ENCODE data around the gene KIAA1671. TPM values are rescaled to one million over a fixed set of nuclear protein-coding genes. Genes with fewer than 3 reads are reported as not detected.

The KIAA1671 gene
- total and polyA plus RNA-seq, 2 of the 13 experiments (the other 11 are each of a cell fraction or from before 2014, with no cell fraction given): 13.5 to 13.6 TPM

DNA sequence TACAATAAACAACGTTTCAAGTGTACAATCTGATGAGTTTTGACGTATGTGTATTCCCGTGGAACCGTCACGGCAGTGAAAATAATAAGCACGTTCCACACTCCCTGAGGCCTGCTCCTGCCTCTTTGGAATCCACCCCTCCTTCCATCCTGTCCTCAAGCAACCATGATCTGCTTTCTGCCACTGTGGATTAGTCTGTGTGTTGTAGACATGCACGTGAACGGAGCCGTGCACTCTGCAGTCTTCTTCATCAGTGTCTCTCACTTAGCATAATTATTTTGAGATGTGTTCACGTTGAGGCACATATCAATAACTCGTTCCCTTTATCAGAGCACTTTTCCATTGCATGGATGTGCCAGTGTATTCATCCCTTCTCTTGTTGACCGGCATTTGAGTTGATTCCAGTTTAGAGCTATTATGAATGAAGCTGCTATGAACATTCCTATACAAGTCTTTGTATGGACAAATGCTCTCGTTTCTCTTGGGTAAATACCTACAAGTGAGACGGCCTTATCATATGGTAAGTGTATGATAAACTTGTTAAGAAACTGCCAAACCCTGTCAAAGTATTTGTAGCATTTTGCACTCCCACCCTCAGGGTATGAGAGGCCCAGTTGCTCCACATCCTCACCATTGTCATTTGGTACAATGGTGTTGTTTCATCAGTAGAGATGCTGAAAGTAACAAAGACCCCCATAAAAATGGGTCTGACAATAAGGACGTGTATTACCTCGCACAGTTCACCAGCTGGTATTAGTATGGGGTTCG lies 144.3 kb downstream of the KIAA1671 start:
- in situ Hi-C loops (cut with HindIII; ENCODE audit: extremely low pct_ligation_motif_present, low pct_unique_long_range_greater_than_20kb) (no loop called here), intact Hi-C loops (cut with micrococcal nuclease; ENCODE audit: unreplicated experiment) (no loop called here)
- H3K27me3 ChIP-seq (ENCODE audit: control insufficient read depth in 1 of 2, insufficient read depth in 2 of 2, low read length in 2 of 2): no peaks in the 10 kb centered on the region; a peak in 1 of 5 replicates
- peaks cover 9% of the 10 kb centered on the region; the same call in 1 of the 2 replicates for H3K4me1 ChIP-seq (ENCODE audit: insufficient read depth, low read length)
- BruUV-seq (replicated peaks): no TSS peak
- no peak overlapping the region for H3K4me2 ChIP-seq (ENCODE audit: low read depth, low read length)
- FAIRE-seq: no peak
- no peak for ATAC-seq
- no peak overlapping the region for H3K27ac ChIP-seq (ENCODE audit: extremely low read length, insufficient read depth, low read length)
- CTCF ChIA-PET (ENCODE audit: low intra/inter-chr PET ratio, low total read pairs): no interaction called here
- H3K9ac ChIP-seq (ENCODE audit: insufficient read depth, low read depth, low read length): no peak overlapping the region
- no peaks in the 10 kb centered on the region for H4K20me1 ChIP-seq (ENCODE audit: insufficient read depth, low read length)
- peaks cover 0 to 1% of the 10 kb centered on the region in 2 experiments; a peak in 1 of 5 replicates for H3K36me3 ChIP-seq (replicated peaks in 1 of 2; ENCODE audit: control insufficient read depth in 1 of 2, insufficient read depth in 2 of 2, low read length in 2 of 2)
- DNase-seq (ENCODE audit: low spot score): no peak
- H3K9me3 ChIP-seq (ENCODE audit: low read length): no peaks in the 10 kb centered on the region
- WGBS (ENCODE audit: low lambda C conversion rate): 88% methylated on average over 17 of the region's 17 CpGs
- no peaks in the 10 kb centered on the region for H3K79me2 ChIP-seq (ENCODE audit: insufficient read depth, low read length)
- H3K4me3 ChIP-seq (replicated peaks in 1 of 3; ENCODE audit: insufficient read depth in 1 of 3, low read depth in 2 of 3, low read length in 3 of 3): no peak overlapping the region
- no peak overlapping the region for H2AFZ ChIP-seq (ENCODE audit: low read length)
- POLR2A ChIA-PET: no interaction called here
- TF ChIP-seq ZC3H13 (CRISPR knock-in tag; IDR thresholded peaks at IDR 0.05): no peak
- no peak for TF ChIP-seq SP4 (CRISPR knock-in tag; IDR thresholded peaks at IDR 0.05)
- no peak for TF ChIP-seq ZNF333 (CRISPR knock-in tag; IDR thresholded peaks at IDR 0.05; ENCODE audit: borderline replicate concordance)
- TF ChIP-seq, protein P1, sequence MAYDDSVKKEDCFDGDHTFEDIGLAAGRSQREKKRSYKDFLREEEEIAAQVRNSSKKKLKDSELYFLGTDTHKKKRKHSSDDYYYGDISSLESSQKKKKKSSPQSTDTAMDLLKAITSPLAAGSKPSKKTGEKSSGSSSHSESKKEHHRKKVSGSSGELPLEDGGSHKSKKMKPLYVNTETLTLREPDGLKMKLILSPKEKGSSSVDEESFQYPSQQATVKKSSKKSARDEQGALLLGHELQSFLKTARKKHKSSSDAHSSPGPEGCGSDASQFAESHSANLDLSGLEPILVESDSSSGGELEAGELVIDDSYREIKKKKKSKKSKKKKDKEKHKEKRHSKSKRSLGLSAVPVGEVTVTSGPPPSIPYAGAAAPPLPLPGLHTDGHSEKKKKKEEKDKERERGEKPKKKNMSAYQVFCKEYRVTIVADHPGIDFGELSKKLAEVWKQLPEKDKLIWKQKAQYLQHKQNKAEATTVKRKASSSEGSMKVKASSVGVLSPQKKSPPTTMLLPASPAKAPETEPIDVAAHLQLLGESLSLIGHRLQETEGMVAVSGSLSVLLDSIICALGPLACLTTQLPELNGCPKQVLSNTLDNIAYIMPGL (CRISPR knock-in tag; IDR thresholded peaks at IDR 0.05; ENCODE audit: borderline replicate concordance in 1 of 2, low read depth in 1 of 2): no peak
- no peak for TF ChIP-seq THAP11 (CRISPR knock-in tag; IDR thresholded peaks at IDR 0.05)
- TF ChIP-seq, protein P2, sequence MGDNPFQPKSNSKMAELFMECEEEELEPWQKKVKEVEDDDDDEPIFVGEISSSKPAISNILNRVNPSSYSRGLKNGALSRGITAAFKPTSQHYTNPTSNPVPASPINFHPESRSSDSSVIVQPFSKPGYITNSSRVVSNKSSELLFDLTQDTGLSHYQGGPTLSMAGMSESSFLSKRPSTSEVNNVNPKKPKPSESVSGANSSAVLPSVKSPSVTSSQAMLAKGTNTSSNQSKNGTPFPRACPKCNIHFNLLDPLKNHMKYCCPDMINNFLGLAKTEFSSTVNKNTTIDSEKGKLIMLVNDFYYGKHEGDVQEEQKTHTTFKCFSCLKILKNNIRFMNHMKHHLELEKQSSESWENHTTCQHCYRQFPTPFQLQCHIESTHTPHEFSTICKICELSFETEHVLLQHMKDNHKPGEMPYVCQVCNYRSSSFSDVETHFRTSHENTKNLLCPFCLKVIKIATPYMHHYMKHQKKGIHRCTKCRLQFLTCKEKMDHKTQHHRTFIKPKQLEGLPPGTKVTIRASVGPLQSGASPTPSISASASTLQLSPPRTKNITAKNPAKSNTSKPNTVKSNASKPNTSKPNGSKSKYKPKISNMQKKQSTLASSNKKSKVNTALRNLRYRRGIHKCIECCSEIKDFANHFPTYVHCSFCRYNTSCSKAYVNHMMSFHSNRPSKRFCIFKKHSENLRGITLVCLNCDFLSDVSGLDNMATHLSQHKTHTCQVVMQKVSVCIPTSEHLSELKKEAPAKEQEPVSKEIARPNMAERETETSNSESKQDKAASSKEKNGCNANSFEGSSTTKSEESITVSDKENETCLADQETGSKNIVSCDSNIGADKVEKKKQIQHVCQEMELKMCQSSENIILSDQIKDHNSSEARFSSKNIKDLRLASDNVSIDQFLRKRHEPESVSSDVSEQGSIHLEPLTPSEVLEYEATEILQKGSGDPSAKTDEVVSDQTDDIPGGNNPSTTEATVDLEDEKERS (CRISPR knock-in tag; IDR thresholded peaks at IDR 0.05): no peak
- no peak for TF ChIP-seq SRSF4 (IDR thresholded peaks at IDR 0.05; ENCODE audit: low read depth, low read length, poor library complexity, severe bottlenecking)
- TF ChIP-seq HOXA7 (CRISPR knock-in tag; IDR thresholded peaks at IDR 0.05): no peak
- TF ChIP-seq NR2F2 (IDR thresholded peaks at IDR 0.05; ENCODE audit: borderline replicate concordance, low read depth): no peak
- TF ChIP-seq ZBTB1 (CRISPR knock-in tag; IDR thresholded peaks at IDR 0.05; ENCODE audit: borderline replicate concordance): no peak
- no peak for TF ChIP-seq JUND (CRISPR knock-in tag; IDR thresholded peaks at IDR 0.05)
- TF ChIP-seq SKI (IDR thresholded peaks at IDR 0.05; ENCODE audit: partially characterized antibody): no peak
- TF ChIP-seq, protein P3, sequence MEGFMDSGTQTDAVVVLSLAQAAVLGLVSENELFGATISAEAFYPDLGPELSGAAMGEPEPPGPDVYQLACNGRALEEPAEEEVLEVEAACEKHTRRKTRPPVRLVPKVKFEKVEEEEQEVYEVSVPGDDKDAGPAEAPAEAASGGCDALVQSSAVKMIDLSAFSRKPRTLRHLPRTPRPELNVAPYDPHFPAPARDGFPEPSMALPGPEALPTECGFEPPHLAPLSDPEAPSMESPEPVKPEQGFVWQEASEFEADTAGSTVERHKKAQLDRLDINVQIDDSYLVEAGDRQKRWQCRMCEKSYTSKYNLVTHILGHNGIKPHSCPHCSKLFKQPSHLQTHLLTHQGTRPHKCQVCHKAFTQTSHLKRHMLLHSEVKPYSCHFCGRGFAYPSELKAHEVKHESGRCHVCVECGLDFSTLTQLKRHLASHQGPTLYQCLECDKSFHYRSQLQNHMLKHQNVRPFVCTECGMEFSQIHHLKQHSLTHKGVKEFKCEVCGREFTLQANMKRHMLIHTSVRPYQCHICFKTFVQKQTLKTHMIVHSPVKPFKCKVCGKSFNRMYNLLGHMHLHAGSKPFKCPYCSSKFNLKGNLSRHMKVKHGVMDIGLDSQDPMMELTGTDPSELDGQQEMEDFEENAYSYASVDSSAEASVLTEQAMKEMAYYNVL (CRISPR knock-in tag; IDR thresholded peaks at IDR 0.05; ENCODE audit: borderline replicate concordance): no peak
- TF ChIP-seq, protein P4, sequence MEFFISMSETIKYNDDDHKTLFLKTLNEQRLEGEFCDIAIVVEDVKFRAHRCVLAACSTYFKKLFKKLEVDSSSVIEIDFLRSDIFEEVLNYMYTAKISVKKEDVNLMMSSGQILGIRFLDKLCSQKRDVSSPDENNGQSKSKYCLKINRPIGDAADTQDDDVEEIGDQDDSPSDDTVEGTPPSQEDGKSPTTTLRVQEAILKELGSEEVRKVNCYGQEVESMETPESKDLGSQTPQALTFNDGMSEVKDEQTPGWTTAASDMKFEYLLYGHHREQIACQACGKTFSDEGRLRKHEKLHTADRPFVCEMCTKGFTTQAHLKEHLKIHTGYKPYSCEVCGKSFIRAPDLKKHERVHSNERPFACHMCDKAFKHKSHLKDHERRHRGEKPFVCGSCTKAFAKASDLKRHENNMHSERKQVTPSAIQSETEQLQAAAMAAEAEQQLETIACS (CRISPR knock-in tag; IDR thresholded peaks at IDR 0.05): no peak
- TF ChIP-seq HOXA5 (CRISPR knock-in tag; IDR thresholded peaks at IDR 0.05): no peak
- TF ChIP-seq TRIM24 (CRISPR knock-in tag; IDR thresholded peaks at IDR 0.05): no peak
